Thyroid gland (tissue), 4 donors: Measurements from ENCODE around the gene GSX2.
A peak's percentile ranks its signal among the peaks of the same experiment; 100 is the strongest.

Source experiments
- CTCF ChIP-seq, 6 experiments: fragments of 200-600 bp in 3 of 6; fragments of 450-650 bp in 3 of 6; sonication (generic) in 3 of 6; IDR thresholded peaks; one replicate each; pipeline ENCODE4 v1.5.1; 2016 to 2019; ENCODE audit warnings: antibody characterized with exemption in 6 of 6, mild to moderate bottlenecking in 2 of 6, inconsistent platforms in 1 of 6, moderate library complexity in 1 of 6
- POLR2A ChIP-seq, 2 donors: fragments of 450-650 bp; IDR thresholded peaks; one replicate each; pipeline ENCODE4 v1.6.1; 2017; ENCODE audit warnings: antibody characterized with exemption in 2 of 2, mild to moderate bottlenecking in 2 of 2, moderate library complexity in 1 of 2

DNA sequence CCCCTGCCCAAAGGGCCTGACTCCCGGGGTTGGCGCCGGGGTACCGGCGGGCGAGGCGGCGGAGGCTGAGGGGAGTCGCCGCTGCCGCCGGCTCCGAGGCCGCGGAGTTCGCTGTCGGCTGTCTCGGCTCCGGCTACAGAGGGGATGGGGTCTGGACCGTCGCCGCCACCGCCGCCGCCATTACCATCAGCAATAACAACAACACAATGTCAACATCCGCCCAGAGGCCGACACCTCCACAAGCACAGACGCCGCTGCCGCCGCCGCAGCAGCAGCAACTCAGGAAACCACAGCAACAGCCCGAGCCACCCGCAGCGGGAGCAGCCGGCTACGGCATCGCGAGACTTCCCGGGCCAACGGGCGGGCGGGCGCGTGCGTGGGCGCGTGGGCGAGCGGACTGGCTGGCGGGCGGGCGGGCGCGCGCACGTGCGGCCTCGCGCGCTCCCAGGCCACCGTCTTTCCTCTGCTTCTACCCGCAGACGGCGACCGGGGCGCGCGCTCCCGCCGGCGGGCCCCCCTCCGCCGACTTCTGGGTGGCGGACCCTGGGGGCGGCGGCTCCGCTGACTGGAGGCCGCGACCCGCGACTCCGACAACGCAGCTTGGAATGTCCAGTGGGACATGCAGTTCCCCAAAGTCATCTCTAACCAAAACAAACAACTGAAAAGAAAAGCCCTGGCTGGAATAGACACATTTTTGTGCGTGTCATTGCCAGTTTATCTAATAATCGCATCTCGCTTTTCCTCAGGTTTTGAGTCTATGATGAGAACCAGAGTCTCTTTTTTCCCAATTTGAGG lies 35.4 kb upstream of the GSX2 start, which contains the start of gene CHIC2:
- TF ChIP-seq CTCF (IDR thresholded peaks at IDR 0.05) (no peak), POLR2A (IDR thresholded peaks at IDR 0.05) (peak; percentile 85 to 97)
